H1 (cell line): ENCODE results near the gene ALK. TPM values are rescaled to one million over a fixed set of nuclear protein-coding genes. Genes with fewer than 3 reads are reported as not detected.

ENCODE experiments used
- CTCF ChIA-PET: fragments of 300-600 bp; sonication (Branson Sonifier 250); formaldehyde crosslinking; loops from one replicate; lab custom pipeline; 2021; ENCODE audit not compliant: partially characterized antibody; lab: Charles Lee
- POLR2A ChIA-PET: fragments of 300-600 bp; sonication (Branson Sonifier 250); formaldehyde crosslinking; loops from one replicate; lab custom pipeline; 2021; ENCODE audit warnings: inconsistent platforms; ENCODE audit not compliant: partially characterized antibody; lab: Charles Lee
- DNase-seq, 2 experiments: peaks; one replicate each; pipeline versions ENCODE4 v3.0.0 to v3.0.0-alpha.2; 2010 to 2022; ENCODE audit warnings: low spot score in 2 of 2, low read depth in 1 of 2, mixed read lengths in 1 of 2
- FAIRE-seq: peaks from 2 replicates; lab custom pipeline; 2011; peaks lifted over from hg19 to GRCh38; lab: Jason Lieb, UNC
- H2AFZ ChIP-seq: 2 replicates; pipeline ENCODE4 v1.8.1; 2012; ENCODE audit warnings: low read length, inconsistent platforms
- H2AK5ac ChIP-seq: 2 replicates; pipeline ENCODE4 v1.6.1; 2013; ENCODE audit warnings: low read depth, low read length
- H2BK120ac ChIP-seq: replicated peaks from 2 replicates; pipeline ENCODE3; 2013; ENCODE audit warnings: low read depth, low read length, inconsistent platforms
- H2BK12ac ChIP-seq: 2 replicates; pipeline ENCODE4 v1.6.1; 2013; ENCODE audit warnings: low read depth, low read length
- H2BK15ac ChIP-seq: 2 replicates; pipeline ENCODE4 v1.6.1; 2013; ENCODE audit warnings: low read length
- H2BK20ac ChIP-seq: 2 replicates; pipeline ENCODE4 v1.6.1; 2013; ENCODE audit warnings: low read length
- H2BK5ac ChIP-seq: 2 replicates; pipeline ENCODE4 v1.6.1; 2013; ENCODE audit warnings: low read depth, low read length
- H3K14ac ChIP-seq: 2 replicates; pipeline ENCODE4 v1.6.1; 2013; ENCODE audit warnings: inconsistent platforms; ENCODE audit not compliant: insufficient read length
- H3K18ac ChIP-seq: 2 replicates; pipeline ENCODE4 v1.6.1; 2013; ENCODE audit warnings: low read length; ENCODE audit errors: extremely low read depth
- H3K23ac ChIP-seq: 2 replicates; pipeline ENCODE4 v1.6.1; 2013; ENCODE audit warnings: inconsistent platforms; ENCODE audit not compliant: insufficient read length
- H3K23me2 ChIP-seq: 2 replicates; pipeline ENCODE4 v1.6.1; 2013; ENCODE audit warnings: low read depth, low read length
- H3K27ac ChIP-seq: 2 replicates; pipeline ENCODE4 v1.6.1; 2011; ENCODE audit warnings: low read depth, low read length, inconsistent platforms
- H3K27me3 ChIP-seq, 4 experiments: replicated peaks in 1 of 4; 1 replicate in 1 of 4; 2 replicates in 3 of 4; pipeline versions ENCODE4 v1.6.1 to v1.8.1; 2011 to 2013; ENCODE audit warnings: low read length in 3 of 4, mild to moderate bottlenecking in 3 of 4, inconsistent platforms in 2 of 4, mixed read lengths in 2 of 4, moderate library complexity in 1 of 4; ENCODE audit not compliant: control insufficient read depth in 3 of 4, insufficient read depth in 3 of 4; ENCODE audit errors: extremely low read depth in 1 of 4
- H3K36me3 ChIP-seq, 4 experiments: 2 replicates each; pipeline versions ENCODE4 v1.6.1 to v1.8.1; 2011 to 2013; ENCODE audit warnings: mild to moderate bottlenecking in 4 of 4, low read length in 3 of 4, moderate library complexity in 2 of 4, control low read depth in 1 of 4, inconsistent platforms in 1 of 4; ENCODE audit not compliant: insufficient read depth in 4 of 4, control insufficient read depth in 2 of 4
- H3K4ac ChIP-seq: replicated peaks from 2 replicates; pipeline ENCODE3; 2013; ENCODE audit warnings: low read length, low read depth, mixed read lengths, inconsistent platforms; ENCODE audit not compliant: insufficient read length
- H3K4me1 ChIP-seq, 4 experiments: replicated peaks in 1 of 4; 1 replicate in 1 of 4; 2 replicates in 3 of 4; pipeline versions ENCODE4 v1.6.1 to v1.8.1; 2011 to 2013; ENCODE audit warnings: low read length in 3 of 4, inconsistent platforms in 2 of 4, mixed read lengths in 1 of 4; ENCODE audit not compliant: insufficient read depth in 4 of 4, control insufficient read depth in 3 of 4
- H3K4me2 ChIP-seq, 2 experiments: 2 replicates each; pipeline versions ENCODE4 v1.6.1 to v1.8.1; 2011 to 2013; ENCODE audit warnings: low read depth in 2 of 2, low read length in 2 of 2, control low read depth in 1 of 2, inconsistent platforms in 1 of 2, mild to moderate bottlenecking in 1 of 2; ENCODE audit not compliant: insufficient read depth in 1 of 2
- H3K4me3 ChIP-seq, 4 experiments: fragments of 200-600, 300-600 bp in 1 of 4; sonication (generic), shearing (Covaris generic), sonication (Bioruptor Twin) in 1 of 4; 2 replicates each; pipeline versions ENCODE4 v1.5.1 to v1.8.1; 2011 to 2016; ENCODE audit warnings: low read length in 4 of 4, low read depth in 3 of 4, control low read depth in 2 of 4, inconsistent platforms in 2 of 4, mild to moderate bottlenecking in 2 of 4, mixed read lengths in 1 of 4, moderate library complexity in 1 of 4; ENCODE audit not compliant: insufficient read depth in 2 of 4; ENCODE audit errors: extremely low read depth in 1 of 4
- H3K56ac ChIP-seq: replicated peaks from 2 replicates; pipeline ENCODE3; 2013; ENCODE audit warnings: low read depth, mild to moderate bottlenecking, mixed read lengths, low read length, inconsistent platforms; ENCODE audit not compliant: insufficient read length
- H3K79me1 ChIP-seq: 2 replicates; pipeline ENCODE4 v1.6.1; 2013; ENCODE audit warnings: low read depth, low read length, control low read depth
- H3K79me2 ChIP-seq, 2 experiments: 2 replicates each; pipeline versions ENCODE4 v1.6.1 to v1.8.1; 2012 to 2013; ENCODE audit warnings: low read length in 2 of 2, mild to moderate bottlenecking in 2 of 2, inconsistent platforms in 1 of 2; ENCODE audit not compliant: insufficient read depth in 2 of 2, control insufficient read depth in 1 of 2
- H3K9ac ChIP-seq, 4 experiments: replicated peaks in 1 of 4; 1 replicate in 1 of 4; 2 replicates in 3 of 4; pipeline versions ENCODE4 v1.6.1 to v1.8.1; 2011 to 2013; ENCODE audit warnings: low read depth in 3 of 4, low read length in 3 of 4, control low read depth in 2 of 4, mild to moderate bottlenecking in 2 of 4, moderate library complexity in 2 of 4, inconsistent platforms in 1 of 4; ENCODE audit errors: extremely low read depth in 1 of 4
- H3K9me3 ChIP-seq, 2 experiments: 2 replicates each; pipeline versions ENCODE4 v1.6.1 to v1.8.1; 2012 to 2013; ENCODE audit warnings: mild to moderate bottlenecking in 2 of 2, moderate library complexity in 2 of 2, control low read depth in 1 of 2, inconsistent platforms in 1 of 2, low read depth in 1 of 2, low read length in 1 of 2, mixed read lengths in 1 of 2; ENCODE audit not compliant: insufficient read depth in 2 of 2
- H4K20me1 ChIP-seq, 2 experiments: replicated peaks in 1 of 2; 2 replicates each; pipeline versions ENCODE3 to v1.8.1; 2011 to 2013; ENCODE audit warnings: inconsistent platforms in 2 of 2, low read length in 2 of 2, mild to moderate bottlenecking in 1 of 2; ENCODE audit not compliant: insufficient read depth in 2 of 2, control insufficient read depth in 1 of 2
- H4K5ac ChIP-seq: 2 replicates; pipeline ENCODE4 v1.6.1; 2013; ENCODE audit warnings: low read length, low read depth, mixed read lengths, inconsistent platforms; ENCODE audit not compliant: insufficient read length
- H4K8ac ChIP-seq: 2 replicates; pipeline ENCODE4 v1.8.0; 2013; ENCODE audit warnings: mild to moderate bottlenecking, moderate library complexity, low read length, inconsistent platforms; ENCODE audit not compliant: insufficient read depth; ENCODE audit errors: extremely low read depth
- H4K91ac ChIP-seq: replicated peaks from 2 replicates; pipeline ENCODE3; 2013; ENCODE audit warnings: low read length, mixed read lengths, inconsistent platforms; ENCODE audit not compliant: insufficient read length
- CBX5 ChIP-seq: fragments of 300-800, 300-1000 bp; sonication (generic); IDR thresholded peaks from 2 replicates; pipeline ENCODE4 v1.7.1; 2016; ENCODE audit warnings: antibody characterized with exemption, low read length, low read depth
- E2F6 ChIP-seq: IDR thresholded peaks from 2 replicates; pipeline ENCODE4 v1.6.1; 2012; ENCODE audit warnings: inconsistent platforms
- KDM1A ChIP-seq: fragments of 200-600, 300-600 bp; sonication (generic); IDR thresholded peaks from 2 replicates; pipeline ENCODE4 v1.7.1; 2016; ENCODE audit warnings: mild to moderate bottlenecking, low read length, borderline replicate concordance
- MAX ChIP-seq: IDR thresholded peaks from 2 replicates; pipeline ENCODE4 v1.6.1; 2012; ENCODE audit warnings: inconsistent platforms
- PHF8 ChIP-seq: fragments of 200-600 bp; sonication (generic); conservative IDR thresholded peaks from 2 replicates; pipeline ENCODE4 v1.7.1; 2012; ENCODE audit warnings: low read depth, mild to moderate bottlenecking, inconsistent platforms, low read length, moderate library complexity
- POLR2A ChIP-seq, 2 experiments: IDR thresholded peaks; 1 replicate in 1 of 2; 2 replicates in 1 of 2; pipeline ENCODE4 v1.6.1; 2011; ENCODE audit warnings: low read depth in 2 of 2, low read length in 2 of 2, mild to moderate bottlenecking in 2 of 2; ENCODE audit errors: control extremely low read depth in 1 of 2
- SIX5 ChIP-seq: IDR thresholded peaks from 2 replicates; pipeline ENCODE4 v1.6.1; 2011; ENCODE audit warnings: mild to moderate bottlenecking, low read depth, low read length
- SP2 ChIP-seq: IDR thresholded peaks from 2 replicates; pipeline ENCODE4 v1.6.1; 2012; ENCODE audit warnings: mild to moderate bottlenecking, low read length, inconsistent platforms
- SP4 ChIP-seq: IDR thresholded peaks from 2 replicates; pipeline ENCODE4 v1.6.1; 2012; ENCODE audit warnings: low read length, inconsistent platforms
- WGBS, 2 experiments: shearing (Covaris generic) in 1 of 2; methylation state at CpG; one replicate each; pipeline versions ENCODE4 v1.1.6 to v1.1.7; 2013 to 2015; ENCODE audit warnings: low lambda C conversion rate in 2 of 2, mixed read lengths in 2 of 2, inconsistent platforms in 1 of 2, low coverage in 1 of 2, missing lambda C conversion rate in 1 of 2; ENCODE audit not compliant: insufficient replicate concordance in 2 of 2, insufficient coverage in 1 of 2, insufficient read length in 1 of 2; ENCODE audit errors: extremely low coverage in 1 of 2, missing lambda C conversion rate in 1 of 2; 5-methylcytosine and 5-hydroxymethylcytosine counted together
- polyA plus RNA-seq, 7 experiments: library from polyadenylated mRNA; depleted of rRNA in 3 of 7; stranded (reverse) in 5 of 7; unstranded in 2 of 7; fragments of >200 nt in 5 of 7; fragments of 200-250 nt in 2 of 7; gene quantifications; 1 replicate in 5 of 7; 2 replicates in 1 of 7; 4 replicates in 1 of 7; pipeline versions ENCODE4 v1.2.1 to v1.2.3, GENCODE V29; 2011 to 2013; ENCODE audit warnings: missing spikeins in 2 of 7, mixed read lengths in 2 of 7
- total RNA-seq: library from RNA; stranded (reverse); fragmentation: NEBNext Ultra II Directional; extraction: Animal tissue kit (Norgen Biotek cat#: 25700); gene quantifications from 2 replicates; pipeline ENCODE4 v1.2.1, GENCODE V29; 2021

ALK gene
- total and polyA plus RNA-seq, 2 of the 8 experiments (the other 6 are each of a cell fraction or from before 2014, with no cell fraction given), result 0.02 to 0.09 TPM

- H3K4me1 ChIP-seq, result peaks cover 0 to 4% (median 0%) of the 10 kb centered on the region in 4 experiments; a peak in 3 of 7 replicates
- H3K14ac ChIP-seq, result no peak overlapping the region
- no peak overlapping the region for H4K5ac ChIP-seq
- no peak for FAIRE-seq
- no peaks in the 10 kb centered on the region for H3K27me3 ChIP-seq
- H3K36me3 ChIP-seq, result no peaks in the 10 kb centered on the region
- H4K8ac ChIP-seq, result no peak overlapping the region
- no peak overlapping the region for H4K91ac ChIP-seq
- no peak overlapping the region for H2BK20ac ChIP-seq
- no peak for TF ChIP-seq MAX
- no peak for TF ChIP-seq SP4
- TF ChIP-seq SIX5, result no peak
- TF ChIP-seq PHF8, result no peak
- no peak for TF ChIP-seq KDM1A
- no peak for TF ChIP-seq E2F6
- no peak for TF ChIP-seq CBX5
- TF ChIP-seq POLR2A (IDR thresholded peaks at IDR 0.05; ENCODE audit: control extremely low read depth in 1 of 2, low read depth in 2 of 2, low read length in 2 of 2), result no peak
- TF ChIP-seq SP2, result no peak
- H2BK120ac ChIP-seq, result no peak overlapping the region
- no peak overlapping the region for H3K9ac ChIP-seq
- CTCF ChIA-PET, result no interaction called here
- WGBS, 2 experiments, result 94% methylated on average over 5 of the region's 5 CpGs; no CpG with 5 or more reads in 1 of the 2 experiments
- no peak for DNase-seq
- H2AK5ac ChIP-seq, result no peak overlapping the region
- no peak overlapping the region for H3K4ac ChIP-seq
- H3K79me1 ChIP-seq, result no peaks in the 10 kb centered on the region
- H3K23ac ChIP-seq, result no peak overlapping the region
- POLR2A ChIA-PET, result no interaction called here
- H3K79me2 ChIP-seq, result no peaks in the 10 kb centered on the region
- no peaks in the 10 kb centered on the region for H4K20me1 ChIP-seq
- no peak overlapping the region for H3K4me3 ChIP-seq
- H2BK5ac ChIP-seq, result no peak overlapping the region
- no peak overlapping the region for H3K18ac ChIP-seq
- H2BK15ac ChIP-seq, result no peak overlapping the region
- H3K56ac ChIP-seq, result no peak overlapping the region
- H3K23me2 ChIP-seq, result peaks cover 2% of the 10 kb centered on the region; the same call in 1 of the 2 replicates
- no peak overlapping the region for H2AFZ ChIP-seq
- no peak overlapping the region for H3K27ac ChIP-seq
- no peak overlapping the region for H2BK12ac ChIP-seq
- no peak overlapping the region for H3K4me2 ChIP-seq
- no peaks in the 10 kb centered on the region for H3K9me3 ChIP-seq
Measured at GRCh38 chr2:29351248-29351647, 570.1 kb downstream of the ALK start.
